HG03378 (cell line): ENCODE measurements around the gene CDH20.

Experiments used
- ATAC-seq: cut with Tn5 transposase; IDR thresholded peaks from one replicate; pipeline ENCODE4 v1.9.1; 2021; ENCODE audit warnings: mild to moderate bottlenecking, moderate library complexity; ENCODE audit not compliant: unreplicated experiment

Gene CDH20

GRCh38 chr18:61333271-61333745 lies at the start of gene CDH20:
CDH20 (plus strand) TSS chr18:61333430.
- ATAC-seq = no peak

DNA sequence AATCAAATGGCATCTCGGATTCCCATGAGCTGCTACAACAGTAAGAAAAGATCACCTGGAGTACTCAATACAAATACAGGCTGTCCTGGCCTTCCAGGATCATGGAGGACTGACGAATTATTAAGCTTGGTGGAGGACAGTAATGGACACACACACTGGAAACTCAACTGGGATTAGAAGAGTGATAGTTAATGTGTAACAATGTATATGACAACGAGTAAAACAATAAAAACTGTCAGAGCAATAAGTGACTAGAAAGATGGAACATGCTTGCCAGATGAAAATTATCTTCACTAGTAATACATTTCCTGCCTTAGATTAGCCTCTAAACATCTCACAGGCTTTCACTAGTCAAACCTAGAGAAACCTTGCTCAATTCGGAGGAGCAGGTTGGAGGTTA lies 49.2 kb upstream of the CDH20 start:
- ATAC-seq = no peak

- no peak for ATAC-seq
These were observed 47.5 kb upstream of the CDH20 start for GRCh38 chr18:61285777-61286176.

DNA sequence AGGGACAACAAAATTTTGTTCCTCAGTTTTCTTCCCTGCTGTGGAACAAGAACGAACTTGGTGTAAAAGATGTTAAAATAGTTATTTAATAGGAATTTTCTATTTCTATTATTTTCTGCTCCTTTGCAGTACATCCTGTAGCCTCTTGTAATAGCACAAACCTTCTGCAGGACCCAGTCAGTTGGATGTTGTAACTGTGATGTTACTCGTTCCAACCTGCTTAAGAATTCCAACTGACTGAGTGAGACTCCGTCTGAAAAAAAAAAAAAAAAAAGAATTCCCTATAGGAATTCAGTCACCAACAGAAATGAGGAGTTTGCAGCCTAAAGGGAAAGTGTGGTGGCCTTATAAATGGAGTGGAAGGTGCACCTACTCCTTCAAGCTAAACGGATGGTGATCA lies 46.4 kb upstream of the CDH20 start:
- ATAC-seq = no peak

GRCh38 chr18:61290616-61291015 lies 42.6 kb upstream of the CDH20 start:
- ATAC-seq = no peak

DNA sequence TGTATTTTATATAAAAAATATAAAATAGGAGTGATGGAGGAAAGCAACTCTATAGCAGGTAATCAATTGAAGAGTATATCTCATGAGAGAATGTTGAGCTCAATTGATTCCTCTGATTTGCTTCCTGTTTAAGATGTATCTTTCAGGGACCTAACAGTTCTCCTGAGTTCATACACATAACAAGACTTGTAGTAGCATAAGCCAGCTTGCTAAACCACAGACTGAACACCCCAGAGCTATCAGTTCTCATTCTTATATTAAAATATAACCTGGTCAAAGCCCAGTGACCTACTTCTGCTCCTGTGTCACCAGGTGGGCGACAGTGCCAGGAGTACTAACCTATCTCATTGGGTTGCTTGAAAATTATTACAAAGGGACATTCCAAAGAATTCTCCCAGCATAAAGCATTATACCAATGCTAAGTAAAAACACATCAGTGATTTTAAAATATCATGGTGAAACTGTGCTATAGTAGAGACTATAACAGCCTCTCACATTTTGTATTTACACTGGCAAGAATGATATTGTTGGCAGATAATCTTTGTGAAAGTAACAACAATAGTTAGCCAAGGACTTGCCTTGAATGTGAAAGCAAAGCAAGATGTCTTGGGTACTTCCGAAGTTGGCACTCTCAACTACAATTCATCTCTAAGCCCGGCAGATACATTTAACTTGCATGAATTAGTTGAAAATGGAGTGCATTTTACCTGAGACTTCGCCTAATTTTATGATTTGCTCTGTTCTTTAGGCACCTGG lies 40.8 kb upstream of the CDH20 start:
- no peak for ATAC-seq

DNA sequence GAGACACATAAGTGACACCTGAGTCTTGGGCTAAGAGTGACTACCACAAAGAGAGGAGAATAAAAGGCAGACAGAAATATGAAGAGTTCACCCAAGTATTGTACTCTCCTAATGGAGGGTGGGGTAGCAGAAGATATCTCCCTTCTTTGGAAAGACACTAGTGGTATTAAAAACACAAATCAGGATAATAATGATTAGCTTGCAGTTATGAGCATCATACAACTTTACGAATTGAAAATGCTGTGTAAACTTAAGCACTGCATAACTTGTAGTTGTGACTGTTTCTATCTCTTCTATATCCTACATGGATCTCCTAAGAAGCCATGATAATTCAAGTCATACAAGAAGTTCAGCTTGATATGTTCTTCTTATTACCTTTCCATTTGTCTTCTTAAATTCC lies 38.1 kb upstream of the CDH20 start:
- no peak for ATAC-seq

DNA sequence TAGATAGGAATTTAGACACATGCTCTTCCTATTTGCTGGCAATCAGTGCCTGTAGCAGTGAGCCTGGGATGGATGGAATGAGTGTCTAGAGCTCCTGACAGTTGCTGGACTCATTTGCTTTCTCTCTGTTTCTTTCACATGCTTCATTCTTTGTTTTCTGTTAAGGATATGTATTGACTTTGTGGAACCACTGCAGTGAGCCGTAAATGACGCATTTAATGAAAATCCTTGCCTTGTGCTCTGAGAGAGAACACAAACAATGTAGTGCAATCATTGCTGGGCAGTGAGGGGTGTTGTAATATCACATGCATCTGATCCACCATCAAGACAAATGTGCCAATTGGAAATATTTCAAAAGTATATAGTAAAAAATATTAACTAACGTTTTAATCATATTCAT lies 25.2 kb upstream of the CDH20 start:
- ATAC-seq = no peak

DNA sequence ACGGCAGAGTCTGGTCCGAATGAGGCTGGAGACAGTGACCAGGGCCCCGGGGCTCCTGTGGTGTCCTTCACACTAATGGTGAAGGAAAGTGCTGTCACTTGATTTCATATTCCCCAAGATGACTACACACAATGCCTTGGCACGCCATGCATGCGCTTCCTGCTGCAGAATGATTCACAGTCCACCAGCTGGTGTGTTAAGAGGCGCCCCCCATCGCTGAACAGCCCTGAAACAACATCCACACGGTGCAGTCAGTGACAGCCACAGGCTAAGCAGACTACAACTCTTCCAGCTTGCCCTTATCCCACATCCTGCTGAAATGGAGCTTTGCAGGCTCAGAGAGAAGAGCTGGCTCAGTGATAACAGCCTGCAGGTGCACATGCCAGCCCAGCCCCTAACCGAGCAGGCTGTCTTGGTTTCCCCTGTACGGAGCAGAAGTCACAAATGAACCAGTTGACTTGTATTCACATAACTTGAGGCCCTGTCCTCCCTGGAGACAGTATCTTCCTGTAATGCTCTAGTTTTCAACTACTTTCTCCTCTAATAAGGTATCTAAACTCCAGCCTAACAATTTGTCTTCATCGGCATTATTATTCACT lies 24.3 kb upstream of the CDH20 start:
- no peak for ATAC-seq

DNA sequence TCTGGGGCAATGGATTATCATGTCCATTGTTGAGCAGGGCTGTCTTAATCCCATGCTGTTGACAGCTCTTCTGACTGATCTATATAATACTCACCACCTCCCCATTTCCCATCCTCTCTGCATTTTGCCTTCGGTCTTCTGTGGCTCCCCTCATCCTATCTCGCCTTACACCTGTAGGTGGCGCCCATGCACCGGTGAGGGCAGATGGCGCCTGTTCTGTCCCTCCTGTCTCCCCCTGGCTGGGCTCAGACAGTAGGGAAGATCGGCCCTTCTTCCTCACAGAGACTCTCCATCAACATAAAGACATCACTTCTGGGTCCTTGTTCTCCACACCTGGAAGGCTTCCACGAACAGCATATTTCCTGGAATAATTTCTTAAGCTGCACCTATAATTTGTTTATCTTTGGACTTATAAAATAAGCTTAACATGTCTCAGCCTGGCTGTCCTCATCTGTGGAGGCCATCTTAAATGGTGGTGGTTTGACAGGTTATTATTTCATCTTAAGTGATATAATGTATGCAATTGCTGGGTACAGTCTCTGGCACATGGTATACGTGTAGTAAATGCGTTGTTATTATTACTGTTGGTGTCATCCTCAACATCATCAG lies 10.9 kb upstream of the CDH20 start:
- peak; percentile 93 for ATAC-seq

GRCh38 chr18:61323951-61324350 lies 9.3 kb upstream of the CDH20 start:
- ATAC-seq = no peak

DNA sequence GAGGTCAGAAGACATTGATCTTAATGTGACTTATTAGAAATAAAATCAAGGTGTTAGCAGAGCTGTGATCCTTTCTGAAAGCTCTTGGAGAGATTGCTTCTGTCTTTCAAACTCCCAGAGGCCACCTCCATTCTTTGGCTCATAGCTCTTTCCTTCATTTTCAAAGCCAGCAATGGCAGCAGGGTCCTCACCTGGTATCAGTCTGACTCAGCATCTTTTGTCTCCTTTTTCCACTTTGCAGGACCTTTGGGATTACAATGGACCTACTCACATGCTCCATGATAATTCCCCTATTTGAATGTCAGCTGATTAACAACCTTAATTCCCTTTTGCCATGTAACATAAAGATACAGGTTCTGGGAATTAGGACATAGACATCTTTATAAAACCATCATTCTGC lies 6.8 kb upstream of the CDH20 start:
- no peak for ATAC-seq

- ATAC-seq = no peak
These were observed 3.8 kb upstream of the CDH20 start for GRCh38 chr18:61329398-61329797.

GRCh38 chr18:61331051-61331450 lies 2.2 kb upstream of the CDH20 start:
- no peak for ATAC-seq

DNA sequence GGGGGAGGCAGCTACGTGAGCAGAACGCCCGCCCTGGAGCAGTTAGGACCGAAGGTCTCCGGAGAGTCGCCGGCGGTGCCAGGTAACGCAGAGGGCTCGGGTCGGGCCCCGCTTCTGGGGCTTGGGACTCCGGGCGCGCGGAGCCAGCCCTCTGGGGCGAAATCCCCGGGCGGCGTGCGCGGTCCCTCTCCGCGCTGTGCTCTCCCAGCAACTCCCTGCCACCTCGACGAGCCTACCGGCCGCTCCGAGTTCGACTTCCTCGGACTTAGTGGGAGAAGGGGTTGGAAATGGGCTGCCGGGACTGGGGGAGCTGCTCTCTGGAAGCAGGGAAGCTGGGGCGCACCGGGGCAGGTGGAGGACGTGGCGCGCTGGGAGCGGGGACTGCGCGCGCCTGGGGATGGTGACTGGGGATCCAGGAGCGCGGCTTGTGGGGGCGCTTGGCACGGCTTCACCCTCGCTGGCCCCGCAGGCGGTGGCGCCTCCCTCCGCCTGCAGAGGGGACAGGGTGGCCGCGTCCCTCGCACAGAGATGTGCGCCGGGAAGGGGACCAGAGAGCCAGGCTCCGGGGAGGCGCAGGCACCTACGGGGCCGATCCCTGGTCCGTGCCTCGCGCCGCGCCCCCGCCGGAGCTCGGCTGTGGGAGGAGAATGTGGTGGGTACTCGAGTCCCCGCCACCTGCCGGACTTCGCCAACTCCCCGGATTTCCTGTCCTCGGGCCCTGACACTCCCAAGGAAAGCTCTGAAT lies 688 bp downstream of the CDH20 start:
- no peak for ATAC-seq

- ATAC-seq = no peak
These were observed 1.2 kb downstream of the CDH20 start for GRCh38 chr18:61334491-61334850.

DNA sequence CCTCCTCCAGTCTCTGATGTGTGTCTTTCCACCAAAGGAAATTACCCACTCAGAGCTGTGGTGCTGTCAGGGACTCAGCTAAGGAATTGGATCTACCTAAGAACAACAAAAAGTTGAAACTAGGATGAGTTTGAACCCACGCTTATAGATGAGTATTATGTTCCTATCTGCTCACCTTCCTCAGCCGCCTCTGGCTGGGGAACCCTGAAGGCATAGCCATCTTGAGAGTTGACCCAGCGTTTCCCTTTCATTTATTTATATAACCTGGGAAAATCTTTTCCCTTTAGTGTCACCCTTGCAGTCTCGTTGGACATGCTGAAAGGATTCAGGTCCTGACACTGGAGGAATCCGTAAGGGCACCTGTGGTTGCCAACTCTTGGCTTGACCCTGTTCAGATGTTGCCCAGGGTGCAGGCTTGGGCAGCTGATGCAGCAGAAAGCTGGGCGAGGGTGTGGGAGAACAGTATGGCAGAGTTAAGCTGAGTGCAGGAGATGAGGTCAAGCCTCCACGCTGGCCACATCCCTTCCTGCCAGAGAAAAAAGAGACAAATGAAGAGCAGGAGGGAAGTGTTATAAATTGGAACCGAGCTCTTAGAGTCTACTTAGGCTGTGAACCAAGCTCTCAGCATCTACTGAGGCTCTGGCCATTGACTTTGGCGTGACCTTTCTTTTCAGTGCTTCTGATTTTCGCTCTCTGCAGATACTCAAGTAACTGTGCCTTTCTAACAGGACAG lies 1.9 kb downstream of the CDH20 start:
- ATAC-seq = no peak

DNA sequence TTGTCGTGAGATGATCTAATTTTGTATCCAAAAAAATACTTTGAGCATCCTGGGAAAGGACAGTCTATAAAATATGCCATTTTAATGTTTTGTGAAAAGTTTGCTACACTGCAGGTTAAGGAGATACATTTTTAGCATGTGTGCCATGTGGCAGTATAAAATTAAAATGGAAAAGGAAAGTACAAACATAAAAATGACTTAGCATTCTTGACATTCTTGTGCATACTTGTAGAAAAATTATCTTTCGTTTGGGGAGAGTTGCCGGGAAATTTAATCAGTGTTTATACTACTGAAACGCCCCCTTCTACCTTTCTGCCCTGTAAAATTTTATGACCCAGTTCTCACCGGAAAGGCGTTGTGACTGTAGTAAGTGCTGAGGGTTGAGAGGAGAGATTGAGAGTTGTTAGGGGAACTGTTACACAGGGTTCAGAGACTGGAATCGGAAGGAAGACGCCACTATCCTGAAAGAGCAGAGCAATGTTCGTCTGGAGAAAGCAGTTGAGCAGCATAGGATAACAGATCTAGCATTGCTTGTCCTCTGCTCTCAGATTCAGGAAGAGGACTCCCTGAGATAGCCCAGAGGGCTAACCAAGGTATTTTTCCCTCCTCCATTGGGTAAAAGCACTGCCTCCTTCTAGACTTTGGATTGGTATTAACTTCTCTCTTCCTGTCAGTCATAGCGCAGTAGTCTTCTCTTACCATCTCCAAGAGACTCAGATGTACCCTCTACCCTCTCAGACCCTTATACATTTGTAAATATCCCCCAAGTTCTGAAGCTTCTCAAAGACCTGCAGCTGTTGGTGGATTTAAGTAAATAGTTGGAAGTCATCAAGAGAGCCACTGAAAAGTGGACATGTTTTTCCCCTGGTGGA lies 2.7 kb downstream of the CDH20 start:
- no peak for ATAC-seq

GRCh38 chr18:61336766-61337165 lies 3.5 kb downstream of the CDH20 start:
- ATAC-seq = no peak

DNA sequence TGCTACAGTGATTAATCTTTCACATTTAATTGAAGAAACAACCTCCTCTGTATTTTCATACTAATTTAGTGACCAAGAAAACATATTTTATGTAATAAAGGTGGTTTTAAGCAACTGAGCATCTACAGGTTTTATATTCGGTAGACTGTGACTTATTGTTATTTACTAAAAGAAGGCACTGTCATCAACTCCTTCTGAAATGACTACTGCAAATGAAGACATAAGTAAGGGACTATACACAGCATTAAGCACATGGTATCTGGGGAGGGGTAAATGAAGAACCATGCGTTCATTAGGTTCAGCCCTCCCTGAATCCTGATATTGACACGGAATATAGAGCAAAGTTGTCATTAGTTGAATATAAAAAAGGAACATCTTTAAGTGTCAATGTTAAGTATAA lies 4.3 kb downstream of the CDH20 start:
- ATAC-seq = no peak
